D721Med (cell line): ENCODE results near the gene EHD1.

Experiments
- DNase-seq: peaks from one replicate; pipeline ENCODE4 v3.0.0; 2011; ENCODE audit warnings: low spot score; ENCODE audit not compliant: insufficient read length
- FAIRE-seq: peaks from 2 replicates; lab custom pipeline; 2011; peaks lifted over from hg19 to GRCh38; lab: Jason Lieb, UNC
- TF ChIP-seq, protein P1 (sequence below): IDR thresholded peaks from 2 replicates; pipeline ENCODE4 v1.5.1; 2012; ENCODE audit warnings: mild to moderate bottlenecking, control low read depth; ENCODE audit not compliant: insufficient read depth; ENCODE audit errors: missing control alignments

The EHD1 gene

DNA sequence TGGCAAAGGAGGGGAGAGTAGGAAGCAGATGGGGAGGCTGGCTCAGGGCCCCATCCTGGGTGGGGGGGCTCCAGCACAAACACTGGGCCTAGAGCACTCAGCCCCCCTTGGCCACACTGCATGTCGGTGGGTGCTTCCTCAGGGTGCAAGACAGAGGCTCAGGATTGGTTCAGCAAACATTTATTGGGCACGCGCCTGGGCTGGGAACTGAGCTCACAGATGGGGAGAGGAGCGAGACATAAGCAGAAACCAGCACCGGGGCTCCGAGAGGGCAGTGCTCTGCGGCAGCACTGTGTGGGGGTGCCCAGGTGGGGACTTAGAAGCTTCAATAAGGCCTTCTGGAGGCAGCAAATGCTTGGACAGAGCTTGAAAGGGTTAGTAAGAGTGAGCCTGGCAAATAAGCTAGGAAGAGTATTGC, 12.1 kb upstream of the EHD1 start:
- FAIRE-seq (no peak), DNase-seq (no peak)
- TF ChIP-seq, protein P1, sequence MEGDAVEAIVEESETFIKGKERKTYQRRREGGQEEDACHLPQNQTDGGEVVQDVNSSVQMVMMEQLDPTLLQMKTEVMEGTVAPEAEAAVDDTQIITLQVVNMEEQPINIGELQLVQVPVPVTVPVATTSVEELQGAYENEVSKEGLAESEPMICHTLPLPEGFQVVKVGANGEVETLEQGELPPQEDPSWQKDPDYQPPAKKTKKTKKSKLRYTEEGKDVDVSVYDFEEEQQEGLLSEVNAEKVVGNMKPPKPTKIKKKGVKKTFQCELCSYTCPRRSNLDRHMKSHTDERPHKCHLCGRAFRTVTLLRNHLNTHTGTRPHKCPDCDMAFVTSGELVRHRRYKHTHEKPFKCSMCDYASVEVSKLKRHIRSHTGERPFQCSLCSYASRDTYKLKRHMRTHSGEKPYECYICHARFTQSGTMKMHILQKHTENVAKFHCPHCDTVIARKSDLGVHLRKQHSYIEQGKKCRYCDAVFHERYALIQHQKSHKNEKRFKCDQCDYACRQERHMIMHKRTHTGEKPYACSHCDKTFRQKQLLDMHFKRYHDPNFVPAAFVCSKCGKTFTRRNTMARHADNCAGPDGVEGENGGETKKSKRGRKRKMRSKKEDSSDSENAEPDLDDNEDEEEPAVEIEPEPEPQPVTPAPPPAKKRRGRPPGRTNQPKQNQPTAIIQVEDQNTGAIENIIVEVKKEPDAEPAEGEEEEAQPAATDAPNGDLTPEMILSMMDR: no peak

DNA sequence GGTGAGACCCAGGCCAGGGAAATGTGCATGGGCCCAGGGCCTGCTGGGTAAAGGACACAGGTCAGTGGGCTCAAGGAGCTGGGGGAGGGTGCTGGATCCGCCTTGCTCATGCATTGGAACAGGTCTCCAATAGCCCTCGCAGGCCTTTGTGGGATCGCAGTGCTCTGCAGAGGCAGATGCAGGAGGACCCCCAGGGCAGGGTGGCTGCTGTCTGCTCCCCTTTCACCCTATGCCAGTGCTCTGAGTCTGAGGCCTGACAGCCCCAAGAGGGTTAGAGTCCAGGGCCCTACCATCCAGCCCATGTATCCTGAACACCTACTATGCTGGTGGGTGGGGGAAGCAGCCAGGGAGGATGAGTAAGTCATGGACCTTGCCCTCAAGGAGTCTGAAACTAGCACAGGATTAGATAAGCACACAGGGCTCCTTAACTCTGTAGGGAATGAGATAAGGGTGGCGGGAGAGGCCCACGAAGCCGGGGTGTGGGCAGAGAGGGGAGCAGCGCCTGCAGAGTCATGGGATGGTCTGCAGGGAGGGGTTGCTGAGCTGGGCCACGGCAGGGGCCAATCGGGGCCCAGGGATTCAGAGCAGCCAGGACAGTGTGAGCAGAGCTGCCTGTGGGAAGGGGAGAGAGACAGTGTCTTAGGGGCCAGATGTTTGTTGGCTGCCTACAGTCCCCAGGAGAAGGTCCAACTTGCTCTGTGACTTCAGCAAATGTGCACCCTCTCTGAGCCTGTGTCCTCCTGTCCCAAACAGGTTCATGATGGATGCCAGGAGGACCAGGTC, 10.5 kb upstream of the EHD1 start:
- DNase-seq (no peak), FAIRE-seq (no peak)
- TF ChIP-seq, protein P1: no peak

DNA sequence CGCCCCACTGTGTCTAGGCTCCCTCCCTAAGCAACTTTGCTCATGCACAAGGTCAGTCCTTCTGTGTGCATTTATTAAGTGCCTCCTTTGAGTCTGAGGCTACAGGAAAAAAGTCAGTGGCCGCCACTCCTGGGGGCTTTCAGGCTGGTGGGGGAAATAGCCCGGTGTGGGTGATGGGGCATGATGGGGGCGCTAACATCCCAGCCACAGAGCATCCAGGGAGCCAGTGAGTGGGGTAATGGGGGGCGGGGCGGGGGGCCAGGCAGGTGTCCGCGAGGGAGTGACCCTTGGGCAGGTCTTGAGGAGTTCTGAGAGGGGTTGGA, 9.9 kb upstream of the EHD1 start:
- FAIRE-seq (no peak), DNase-seq (no peak)
- TF ChIP-seq, protein P1: no peak

DNA sequence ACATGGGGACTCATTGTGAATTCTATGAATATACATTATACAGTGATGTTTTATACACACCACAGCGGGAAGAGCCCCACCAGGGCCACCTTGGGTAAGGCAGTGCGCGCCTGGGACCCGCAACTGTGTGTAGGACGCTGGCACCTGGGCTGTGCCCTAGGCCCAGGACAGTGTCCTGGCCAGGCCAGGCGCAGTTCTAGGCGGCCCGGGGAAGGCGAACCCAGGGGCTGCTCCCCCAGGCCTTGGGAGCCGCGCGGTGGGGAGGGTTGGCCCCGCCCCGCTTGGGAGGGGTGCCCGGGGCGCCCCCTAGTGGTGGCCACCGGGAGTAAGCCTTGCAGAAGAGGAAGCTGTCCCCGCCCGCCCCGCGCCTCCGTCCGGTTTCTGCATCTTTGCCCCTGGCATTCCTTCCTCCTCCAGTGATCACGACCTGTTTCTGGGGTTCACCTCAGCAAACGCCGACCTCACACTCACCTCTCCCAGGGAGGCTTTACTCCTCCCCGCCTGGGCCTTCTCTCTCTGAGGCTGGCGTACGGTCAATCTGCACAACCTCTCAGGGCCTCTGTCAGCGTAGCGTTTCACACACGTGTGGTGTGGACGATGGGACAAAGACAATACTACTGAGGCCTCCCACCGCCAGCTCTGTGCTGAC, 9.5 kb upstream of the EHD1 start:
- no peak for FAIRE-seq
- peak; percentile 95 for DNase-seq
- TF ChIP-seq, protein P1: peak; percentile 67

DNA sequence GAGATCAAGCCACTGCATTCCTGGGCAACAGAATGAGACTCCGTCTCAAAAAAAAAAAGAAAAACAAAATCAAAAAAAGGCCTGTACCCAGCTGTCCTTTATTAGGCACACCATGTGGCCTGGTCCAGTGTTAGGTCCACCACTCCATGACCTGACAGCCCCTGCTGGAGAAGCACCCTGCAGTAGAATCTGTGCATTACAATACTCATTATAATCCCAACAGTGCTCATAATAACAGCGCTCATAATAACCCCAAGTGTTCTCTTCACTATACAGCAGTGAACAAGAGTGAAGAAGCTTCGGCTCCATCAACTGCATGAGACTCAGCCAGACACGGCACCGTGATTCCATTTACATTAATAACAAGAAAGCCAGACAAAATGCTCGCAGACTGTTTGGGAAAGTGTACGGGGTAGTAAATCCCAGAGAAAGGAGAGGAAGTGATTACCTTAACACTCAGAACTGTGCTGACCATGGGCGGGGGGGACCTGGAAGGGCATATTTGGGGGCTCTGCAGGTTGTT, 8.9 kb upstream of the EHD1 start:
- TF ChIP-seq, protein P1: no peak
- no peak for FAIRE-seq
- DNase-seq: no peak

DNA sequence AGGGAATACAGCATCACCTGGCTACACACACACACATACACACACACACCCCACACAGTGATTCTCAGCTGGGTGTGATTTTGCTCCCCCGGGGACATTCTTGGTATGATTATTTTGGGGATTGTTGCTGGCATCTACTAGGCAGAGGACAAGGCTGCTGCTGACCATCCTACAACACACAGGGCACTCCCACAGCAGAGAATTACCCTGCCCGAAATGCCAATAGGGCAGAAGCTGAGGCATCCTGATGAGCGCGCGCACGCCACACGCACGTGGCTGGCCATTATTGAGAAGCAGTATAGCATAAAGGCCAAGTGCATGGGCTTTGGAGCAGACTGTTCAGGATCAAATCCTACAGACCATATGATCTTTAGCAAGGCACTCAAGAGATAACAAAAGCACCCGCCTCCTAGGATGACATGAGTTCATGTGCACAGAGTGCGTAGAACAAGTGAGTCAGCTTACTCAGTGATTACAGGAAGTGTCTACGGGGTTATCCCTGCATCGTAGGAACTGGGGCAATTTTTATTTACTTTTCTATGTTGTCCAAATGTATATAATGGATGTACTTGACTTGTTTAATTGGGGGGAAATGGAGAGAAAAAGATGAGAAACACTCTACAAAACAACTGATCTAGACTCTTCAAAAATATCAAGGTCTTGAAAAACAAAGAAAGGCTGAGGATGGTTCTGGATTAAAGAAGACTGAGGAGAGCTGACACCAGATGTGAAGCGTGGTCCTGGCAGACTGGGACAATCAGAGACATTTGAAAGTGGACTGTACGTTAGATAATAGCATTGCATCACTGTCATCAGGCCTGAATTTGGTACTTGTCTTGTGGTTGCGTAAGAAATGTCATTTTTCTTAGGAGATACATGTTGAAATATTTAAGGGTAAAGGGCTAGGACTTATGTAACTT, 7.2 kb upstream of the EHD1 start:
- FAIRE-seq (no peak), DNase-seq (no peak)
- TF ChIP-seq, protein P1: no peak
